ENCODE measurements around the gene HOXA13.

The HOXA13 gene

GRCh38 chr7:27165089-27165995, 34.5 kb downstream of the HOXA13 start, which contains the start of gene HOXA9:
HOXA9 (minus strand) TSS chr7:27165537; CDS start chr7:27165457, 80 bp downstream.
- no peak for DNase-seq (ENCODE audit: low read depth)
- TF ChIP-seq, protein P1, sequence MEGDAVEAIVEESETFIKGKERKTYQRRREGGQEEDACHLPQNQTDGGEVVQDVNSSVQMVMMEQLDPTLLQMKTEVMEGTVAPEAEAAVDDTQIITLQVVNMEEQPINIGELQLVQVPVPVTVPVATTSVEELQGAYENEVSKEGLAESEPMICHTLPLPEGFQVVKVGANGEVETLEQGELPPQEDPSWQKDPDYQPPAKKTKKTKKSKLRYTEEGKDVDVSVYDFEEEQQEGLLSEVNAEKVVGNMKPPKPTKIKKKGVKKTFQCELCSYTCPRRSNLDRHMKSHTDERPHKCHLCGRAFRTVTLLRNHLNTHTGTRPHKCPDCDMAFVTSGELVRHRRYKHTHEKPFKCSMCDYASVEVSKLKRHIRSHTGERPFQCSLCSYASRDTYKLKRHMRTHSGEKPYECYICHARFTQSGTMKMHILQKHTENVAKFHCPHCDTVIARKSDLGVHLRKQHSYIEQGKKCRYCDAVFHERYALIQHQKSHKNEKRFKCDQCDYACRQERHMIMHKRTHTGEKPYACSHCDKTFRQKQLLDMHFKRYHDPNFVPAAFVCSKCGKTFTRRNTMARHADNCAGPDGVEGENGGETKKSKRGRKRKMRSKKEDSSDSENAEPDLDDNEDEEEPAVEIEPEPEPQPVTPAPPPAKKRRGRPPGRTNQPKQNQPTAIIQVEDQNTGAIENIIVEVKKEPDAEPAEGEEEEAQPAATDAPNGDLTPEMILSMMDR (IDR thresholded peaks at IDR 0.05; ENCODE audit: control insufficient read depth, extremely low read depth, insufficient read depth): no peak
- peak within 1 kb of the TSS; percentile 9; the same call in 1 of the 2 replicates for H3K4me3 ChIP-seq (ENCODE audit: low read depth, low read length)

GRCh38 chr7:27164367-27165088, 35.4 kb downstream of the HOXA13 start:
- no peak for DNase-seq (ENCODE audit: low read depth)
- TF ChIP-seq, protein P1 (IDR thresholded peaks at IDR 0.05; ENCODE audit: control insufficient read depth, extremely low read depth, insufficient read depth): no peak
- H3K4me3 ChIP-seq (ENCODE audit: low read depth, low read length): no peak overlapping the region

GRCh38 chr7:27164045-27164366, 35.9 kb downstream of the HOXA13 start:
- H3K4me3 ChIP-seq (ENCODE audit: low read depth, low read length): no peak overlapping the region
- TF ChIP-seq, protein P1 (IDR thresholded peaks at IDR 0.05; ENCODE audit: control insufficient read depth, extremely low read depth, insufficient read depth): no peak
- no peak for DNase-seq (ENCODE audit: low read depth)

GRCh38 chr7:27163288-27164044, 36.4 kb downstream of the HOXA13 start:
- DNase-seq (ENCODE audit: low read depth): no peak
- H3K4me3 ChIP-seq (ENCODE audit: low read depth, low read length): no peak overlapping the region
- TF ChIP-seq, protein P1 (IDR thresholded peaks at IDR 0.05; ENCODE audit: control insufficient read depth, extremely low read depth, insufficient read depth): no peak

DNA sequence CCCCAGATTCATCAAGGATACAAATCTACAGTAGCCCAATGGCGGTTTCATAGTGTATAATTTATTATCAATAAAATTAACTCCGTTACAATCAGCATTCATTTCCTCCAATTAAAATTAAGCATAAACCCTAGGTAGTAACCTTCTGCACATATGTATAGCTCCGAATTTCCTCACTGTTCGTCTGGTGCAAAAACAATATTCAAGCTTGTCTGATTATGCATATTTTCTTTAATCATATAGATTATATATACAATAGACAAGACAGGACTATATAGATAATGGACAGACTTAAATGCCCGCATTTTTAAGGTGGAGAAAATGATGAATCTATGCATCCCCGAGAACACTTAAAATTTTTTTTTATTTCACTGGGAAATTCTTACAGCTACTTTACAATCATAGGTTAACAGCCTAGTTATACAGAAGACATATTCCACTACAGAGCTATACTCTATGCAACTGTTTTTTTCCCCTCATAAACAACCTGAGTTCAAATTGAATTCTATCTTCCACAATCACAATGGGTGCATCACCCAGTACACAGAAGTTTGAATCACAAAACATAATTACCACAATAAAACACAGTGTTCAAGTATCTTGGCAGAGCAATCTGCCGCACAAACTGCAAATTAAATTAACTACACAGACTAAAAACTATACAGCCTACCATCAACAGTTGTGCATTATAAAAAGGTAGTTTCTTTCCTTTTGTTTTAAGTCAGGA, 37.2 kb downstream of the HOXA13 start:
- TF ChIP-seq, protein P1 (IDR thresholded peaks at IDR 0.05; ENCODE audit: control insufficient read depth, extremely low read depth, insufficient read depth): no peak
- no peak for DNase-seq (ENCODE audit: low read depth)

More for the DNA sequence above, 37.2 kb downstream of the HOXA13 start:
- H3K4me3 ChIP-seq (ENCODE audit: low read depth, low read length): no peak overlapping the region

All from LNCaP clone FGC (cell line).